Activated CD8-positive, alpha-beta memory T cell treated with anti-CD3 and anti-CD28 coated beads, Interleukin-2, amount 50 U/mL, for 4 hours (primary cell): ENCODE results near the gene MRPL50.
"Not testable (repeated sequence)": the region's sequence is repeated elsewhere in the genome, so short reads cannot be mapped to it uniquely, and the experiment has no call there.

Experiments used
- DNase-seq: peaks from one replicate; pipeline ENCODE4 v3.0.0-alpha.2; 2020

Gene MRPL50

GRCh38 chr9:101417389-101417788 lies 19.0 kb upstream of the MRPL50 start:
- no peak for DNase-seq

GRCh38 chr9:101415578-101415977 lies 17.2 kb upstream of the MRPL50 start:
- DNase-seq: no peak

- DNase-seq: no peak
Observed at GRCh38 chr9:101414839-101415238, 16.4 kb upstream of the MRPL50 start.

GRCh38 chr9:101409079-101409477 lies 10.7 kb upstream of the MRPL50 start:
- no peak for DNase-seq

- no peak for DNase-seq
Observed at GRCh38 chr9:101408374-101409078, 10.1 kb upstream of the MRPL50 start.

GRCh38 chr9:101403516-101404285 lies 5.3 kb upstream of the MRPL50 start:
- no peak for DNase-seq

GRCh38 chr9:101400120-101400519 lies 1.7 kb upstream of the MRPL50 start:
- DNase-seq: no peak

GRCh38 chr9:101399643-101399970 lies 1.2 kb upstream of the MRPL50 start:
- DNase-seq: no peak

- no peak for DNase-seq
Observed at GRCh38 chr9:101398930-101399642, 668 bp upstream of the MRPL50 start.

- DNase-seq: no peak
Observed at GRCh38 chr9:101397746-101398067, 711 bp downstream of the MRPL50 start.

GRCh38 chr9:101394687-101395086 lies 3.7 kb downstream of the MRPL50 start:
- DNase-seq: no peak

- no peak for DNase-seq
Observed at GRCh38 chr9:101393135-101393534, 5.3 kb downstream of the MRPL50 start.

- DNase-seq: no peak
Observed at GRCh38 chr9:101388507-101388993, 9.9 kb downstream of the MRPL50 start.

GRCh38 chr9:101387871-101388506 lies 10.4 kb downstream of the MRPL50 start:
- DNase-seq: no peak

- DNase-seq: not testable (repeated sequence)
Observed at GRCh38 chr9:101384873-101385536, 13.4 kb downstream of the MRPL50 start, which contains the start of gene BAAT. BAAT (minus strand) TSS chr9:101385006; CDS start chr9:101371404, 13,602 bp downstream.

GRCh38 chr9:101383361-101383760 lies 15.1 kb downstream of the MRPL50 start:
- no peak for DNase-seq

- DNase-seq: no peak
Observed at GRCh38 chr9:101381833-101382342, 16.5 kb downstream of the MRPL50 start.

GRCh38 chr9:101381118-101381517 lies 17.3 kb downstream of the MRPL50 start:
- DNase-seq: no peak

- no peak for DNase-seq
Observed at GRCh38 chr9:101380295-101380694, 18.1 kb downstream of the MRPL50 start.

GRCh38 chr9:101376111-101376848 lies 22.1 kb downstream of the MRPL50 start:
- no peak for DNase-seq

GRCh38 chr9:101375546-101375945 lies 22.9 kb downstream of the MRPL50 start:
- DNase-seq: no peak
